Uterus (tissue), 4 donors: Measurements from ENCODE around the gene KPNA1. TPM values are rescaled to one million over a fixed set of nuclear protein-coding genes. Genes with fewer than 3 reads are reported as not detected.

Experiments
- DNase-seq, 2 donors: peaks; one replicate each; pipeline ENCODE4 v3.0.0-alpha.2; 2019 to 2020
- H3K27ac ChIP-seq, 2 donors: fragments of 200-600 bp; sonication (generic); 1 replicate in 1 of 2; 2 replicates in 1 of 2; pipeline ENCODE4 v1.5.1; 2016 to 2018
- H3K27me3 ChIP-seq, 2 donors: fragments of 200-600 bp; sonication (generic); one replicate each; pipeline ENCODE4 v1.5.1; 2018 to 2019; ENCODE audit warnings: control low read depth in 1 of 2
- H3K36me3 ChIP-seq, 2 donors: fragments of 200-600 bp; sonication (generic); one replicate each; pipeline ENCODE4 v1.5.1; 2019; ENCODE audit warnings: control low read depth in 1 of 2
- H3K4me1 ChIP-seq, 2 donors: fragments of 200-600 bp; sonication (generic); one replicate each; pipeline ENCODE4 v1.5.1; 2018 to 2019; ENCODE audit warnings: control low read depth in 1 of 2
- H3K4me3 ChIP-seq, 2 donors: fragments of 200-600 bp; sonication (generic); 1 replicate in 1 of 2; 2 replicates in 1 of 2; pipeline ENCODE4 v1.5.1; 2018 to 2019; ENCODE audit warnings: mild to moderate bottlenecking in 1 of 2
- H3K9me3 ChIP-seq, 2 donors: fragments of 200-600 bp; sonication (generic); one replicate each; pipeline ENCODE4 v1.5.1; 2019; ENCODE audit warnings: control low read depth in 1 of 2
- POLR2A ChIP-seq, 2 donors: fragments of 450-650 bp; IDR thresholded peaks; one replicate each; pipeline ENCODE4 v1.6.1; 2016; ENCODE audit warnings: antibody characterized with exemption in 2 of 2, mild to moderate bottlenecking in 1 of 2, moderate library complexity in 1 of 2
- intact Hi-C: fragments of 100-400 bp; cut with DNase I; formaldehyde crosslinking; loops from one replicate; pipeline ENCODE4 v1.15.1; 2023; ENCODE audit warnings: low total_unique reads
- total RNA-seq, 4 donors: library from RNA; depleted of rRNA in 3 of 4; stranded (reverse); fragments of >200 nt in 3 of 4; gene quantifications; one replicate each; pipeline versions ENCODE4 v1.1.0 to v1.2.4, GENCODE V29; 2014 to 2023
- TF ChIP-seq, protein P1 (sequence below), 4 experiments: fragments of 200-600 bp in 2 of 4; fragments of 450-650 bp in 2 of 4; sonication (generic) in 2 of 4; IDR thresholded peaks; one replicate each; pipeline ENCODE4 v1.5.1; 2016 to 2019; ENCODE audit warnings: antibody characterized with exemption in 4 of 4, mild to moderate bottlenecking in 2 of 4, moderate library complexity in 1 of 4
- donor health status: DM: yes; HTN: yes; CAD: no.

The KPNA1 gene
- total RNA-seq, 4 donors from 2014 or later = 37.4 to 88.3 (median 46.4) TPM

DNA sequence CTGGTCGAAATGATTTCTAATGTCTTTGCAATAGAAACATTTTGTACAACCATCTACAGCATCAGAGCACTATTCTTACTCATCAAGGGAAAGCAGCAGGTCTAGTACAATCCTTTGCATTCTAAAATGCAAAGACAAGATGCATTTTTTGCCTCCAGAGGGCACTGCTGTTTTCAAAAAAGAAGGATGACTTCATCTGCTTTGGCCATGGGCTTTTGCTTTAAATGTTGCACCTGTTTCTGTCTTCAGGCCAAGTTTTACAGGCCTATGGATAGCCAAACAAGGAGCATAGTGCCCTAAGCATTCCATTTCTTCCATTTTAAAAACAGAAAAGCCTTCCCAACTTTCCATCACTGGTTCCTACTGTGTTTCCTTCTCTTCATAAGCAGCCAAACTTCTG lies 45.9 kb upstream of the KPNA1 start:
- Histone ChIP-seq H3K36me3 (no peaks in the 10 kb centered on the region), H3K4me3 (no peak overlapping the region), H3K9me3 (no peaks in the 10 kb centered on the region), H3K27ac (no peak overlapping the region), H3K4me1 (peaks cover 0 to 7% of the 10 kb centered on the region in 2 donors), H3K27me3 (no peaks in the 10 kb centered on the region)
- DNase-seq = peak in 1 of 2 donors; percentile 49
- TF ChIP-seq, protein P1, sequence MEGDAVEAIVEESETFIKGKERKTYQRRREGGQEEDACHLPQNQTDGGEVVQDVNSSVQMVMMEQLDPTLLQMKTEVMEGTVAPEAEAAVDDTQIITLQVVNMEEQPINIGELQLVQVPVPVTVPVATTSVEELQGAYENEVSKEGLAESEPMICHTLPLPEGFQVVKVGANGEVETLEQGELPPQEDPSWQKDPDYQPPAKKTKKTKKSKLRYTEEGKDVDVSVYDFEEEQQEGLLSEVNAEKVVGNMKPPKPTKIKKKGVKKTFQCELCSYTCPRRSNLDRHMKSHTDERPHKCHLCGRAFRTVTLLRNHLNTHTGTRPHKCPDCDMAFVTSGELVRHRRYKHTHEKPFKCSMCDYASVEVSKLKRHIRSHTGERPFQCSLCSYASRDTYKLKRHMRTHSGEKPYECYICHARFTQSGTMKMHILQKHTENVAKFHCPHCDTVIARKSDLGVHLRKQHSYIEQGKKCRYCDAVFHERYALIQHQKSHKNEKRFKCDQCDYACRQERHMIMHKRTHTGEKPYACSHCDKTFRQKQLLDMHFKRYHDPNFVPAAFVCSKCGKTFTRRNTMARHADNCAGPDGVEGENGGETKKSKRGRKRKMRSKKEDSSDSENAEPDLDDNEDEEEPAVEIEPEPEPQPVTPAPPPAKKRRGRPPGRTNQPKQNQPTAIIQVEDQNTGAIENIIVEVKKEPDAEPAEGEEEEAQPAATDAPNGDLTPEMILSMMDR (IDR thresholded peaks at IDR 0.05) = peak; percentile 43 to 62 (median 54)
- no peak for TF ChIP-seq POLR2A (IDR thresholded peaks at IDR 0.05)
- intact Hi-C loops = no loop called here

DNA sequence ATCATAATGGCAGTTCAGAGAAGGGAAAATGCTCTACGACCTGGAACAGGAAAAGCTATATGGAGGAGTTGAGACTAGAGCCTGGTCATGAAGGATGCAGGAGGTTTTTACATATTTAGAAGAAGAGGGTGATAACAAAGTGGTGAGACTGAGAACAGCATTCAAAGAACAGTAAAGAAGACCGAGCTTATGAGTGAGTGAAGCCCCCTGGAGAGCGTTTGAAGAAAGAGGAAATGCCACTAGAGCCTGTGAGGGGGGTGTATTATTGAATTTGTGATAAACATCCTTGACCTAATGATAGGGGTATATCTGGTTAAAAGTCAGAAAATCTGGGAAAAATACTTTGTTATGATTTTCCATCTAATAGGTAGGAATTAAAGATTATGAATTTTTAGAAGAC lies 45.2 kb upstream of the KPNA1 start:
- Histone ChIP-seq H3K4me1 (peaks cover 0 to 7% of the 10 kb centered on the region in 2 donors), H3K36me3 (no peaks in the 10 kb centered on the region), H3K27ac (no peak overlapping the region), H3K4me3 (no peak overlapping the region), H3K9me3 (no peaks in the 10 kb centered on the region), H3K27me3 (no peaks in the 10 kb centered on the region)
- no peak for DNase-seq
- no peak for TF ChIP-seq POLR2A (IDR thresholded peaks at IDR 0.05)
- TF ChIP-seq, protein P1 (IDR thresholded peaks at IDR 0.05) = no peak
- intact Hi-C loops = no loop called here

GRCh38 chr3:122558605-122559004 lies 43.9 kb upstream of the KPNA1 start:
- H3K4me1 ChIP-seq = peaks cover 0 to 7% of the 10 kb centered on the region in 2 donors
- H3K27me3 ChIP-seq = no peaks in the 10 kb centered on the region
- no peaks in the 10 kb centered on the region for H3K9me3 ChIP-seq
- no peak overlapping the region for H3K27ac ChIP-seq
- H3K36me3 ChIP-seq = no peaks in the 10 kb centered on the region
- DNase-seq = no peak
- no peak overlapping the region for H3K4me3 ChIP-seq
- no peak for TF ChIP-seq POLR2A (IDR thresholded peaks at IDR 0.05)
- TF ChIP-seq, protein P1 (IDR thresholded peaks at IDR 0.05) = no peak
- intact Hi-C loops = no loop called here

DNA sequence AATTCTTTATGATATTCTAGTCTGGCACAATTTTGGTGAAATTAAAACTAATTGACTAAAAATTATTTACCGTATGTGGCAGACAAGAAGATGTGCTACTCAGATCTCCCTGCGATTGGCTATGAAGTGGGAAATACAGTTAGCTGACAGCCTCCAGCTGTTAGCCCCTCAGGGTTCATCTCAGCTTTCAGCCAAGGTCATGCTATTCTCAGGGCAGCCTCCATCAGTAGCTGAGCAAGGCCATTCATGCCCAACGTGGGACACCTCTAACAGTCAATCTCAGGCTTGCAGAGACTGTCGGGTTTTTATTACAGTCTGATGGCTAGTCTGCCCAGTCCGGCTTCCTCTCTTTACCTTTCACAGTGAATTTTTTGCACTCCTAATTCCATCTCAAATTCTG lies 42.6 kb upstream of the KPNA1 start:
- Histone ChIP-seq H3K36me3 (no peaks in the 10 kb centered on the region), H3K4me1 (peaks cover 0 to 4% of the 10 kb centered on the region in 2 donors), H3K27ac (no peak overlapping the region), H3K27me3 (no peaks in the 10 kb centered on the region), H3K9me3 (no peaks in the 10 kb centered on the region), H3K4me3 (no peak overlapping the region)
- no peak for DNase-seq
- no peak for TF ChIP-seq POLR2A (IDR thresholded peaks at IDR 0.05)
- TF ChIP-seq, protein P1 (IDR thresholded peaks at IDR 0.05) = no peak
- intact Hi-C loops = no loop called here

GRCh38 chr3:122555275-122556071 lies 40.7 kb upstream of the KPNA1 start:
- H3K27ac ChIP-seq = peak overlapping the region; percentile 44 to 52
- peak in 1 of 2 donors; percentile 13 for TF ChIP-seq POLR2A (IDR thresholded peaks at IDR 0.05)
- TF ChIP-seq, protein P1 (IDR thresholded peaks at IDR 0.05) = no peak

More at GRCh38 chr3:122555275-122556071, 40.7 kb upstream of the KPNA1 start:
- H3K4me3 ChIP-seq = no peak overlapping the region
- H3K36me3 ChIP-seq = no peaks in the 10 kb centered on the region
- intact Hi-C loops = no loop called here
- H3K4me1 ChIP-seq = no peaks in the 10 kb centered on the region
- H3K27me3 ChIP-seq = no peaks in the 10 kb centered on the region
- H3K9me3 ChIP-seq = no peaks in the 10 kb centered on the region
- peak; percentile 17 to 59 for DNase-seq
